Measurements from ENCODE around the gene C5.

Gene C5

GRCh38 chr9:121082075-121082474 lies 32.0 kb upstream of the C5 start:
- no peaks in the 10 kb centered on the region for H3K27me3 ChIP-seq
- H3K9me3 ChIP-seq, result no peaks in the 10 kb centered on the region
- H3K27ac ChIP-seq, result no peak overlapping the region
- intact Hi-C loops (cut with DNase I; ENCODE audit: low total_unique reads), result no loop called here
- H3K4me1 ChIP-seq, result no peaks in the 10 kb centered on the region
- no peak overlapping the region for H3K4me3 ChIP-seq
- no peak for DNase-seq
- peaks cover 6 to 42% (median 10%) of the 10 kb centered on the region in 3 donors for H3K36me3 ChIP-seq
- no peak for TF ChIP-seq CTCF (IDR thresholded peaks at IDR 0.05)

GRCh38 chr9:121075251-121076036 lies 25.4 kb upstream of the C5 start:
- peak overlapping the region; percentile 91 to 95 for H3K27ac ChIP-seq
- intact Hi-C loops (cut with DNase I; ENCODE audit: low total_unique reads), result loop anchor here (2.0 to 10.0 kb wide), 2 partner anchors 45 to 211 kb away; no protein-coding TSS in a partner anchor
- DNase-seq, result no peak

GRCh38 chr9:121074370-121075250 lies 24.5 kb upstream of the C5 start, which contains the start of gene CNTRL:
Gene CNTRL, plus strand, starts transcription at chr9:121074955. Its CDS starts 13,372 bp downstream, at chr9:121088327.
- Histone ChIP-seq H3K4me3 (peak within 1 kb of the TSS; percentile 74 to 88), H3K9me3 (no peaks in the 10 kb centered on the region), H3K27me3 (no peaks in the 10 kb centered on the region), H3K4me1 (peaks cover 0 to 30% (median 21%) of the 10 kb centered on the region in 4 donors), H3K36me3 (no peaks in the 10 kb centered on the region), H3K27ac (peak within 1 kb of the TSS; percentile 91 to 95)
- intact Hi-C loops (cut with DNase I; ENCODE audit: low total_unique reads), result loop anchor here (2.0 to 10.0 kb wide), 2 partner anchors 46 to 210 kb away; no protein-coding TSS in a partner anchor
- DNase-seq, result peak; percentile 95 to 96
- TF ChIP-seq CTCF (IDR thresholded peaks at IDR 0.05), result no peak

More at GRCh38 chr9:121075251-121076036, 25.4 kb upstream of the C5 start:
- TF ChIP-seq CTCF (IDR thresholded peaks at IDR 0.05), result no peak
- peaks cover 0 to 30% (median 21%) of the 10 kb centered on the region in 4 donors for H3K4me1 ChIP-seq
- no peaks in the 10 kb centered on the region for H3K9me3 ChIP-seq
- H3K27me3 ChIP-seq, result no peaks in the 10 kb centered on the region
- H3K4me3 ChIP-seq, result peak overlapping the region; percentile 74 to 88
- peaks cover 0 to 3% (median 0%) of the 10 kb centered on the region in 3 donors for H3K36me3 ChIP-seq

- TF ChIP-seq CTCF (IDR thresholded peaks at IDR 0.05), result no peak
- H3K27ac ChIP-seq, result peak overlapping the region; percentile 91 to 95
- DNase-seq, result peak; percentile 81 to 82
- H3K36me3 ChIP-seq, result no peaks in the 10 kb centered on the region
- H3K4me3 ChIP-seq, result peak overlapping the region; percentile 74 to 88
- intact Hi-C loops (cut with DNase I; ENCODE audit: low total_unique reads), result loop anchor here (10.0 kb wide), 1 partner anchor 208 kb away; no protein-coding TSS in a partner anchor
- no peaks in the 10 kb centered on the region for H3K27me3 ChIP-seq
- no peaks in the 10 kb centered on the region for H3K9me3 ChIP-seq
- H3K4me1 ChIP-seq, result peaks cover 0 to 30% (median 21%) of the 10 kb centered on the region in 4 donors
Observed at GRCh38 chr9:121073038-121073437, 23.0 kb upstream of the C5 start.

- Histone ChIP-seq H3K27me3 (no peaks in the 10 kb centered on the region), H3K36me3 (peaks cover 0 to 3% (median 3%) of the 10 kb centered on the region in 3 donors), H3K4me3 (peak overlapping the region; percentile 38 to 88), H3K4me1 (peaks cover 0 to 30% (median 21%) of the 10 kb centered on the region in 4 donors), H3K9me3 (no peaks in the 10 kb centered on the region), H3K27ac (peak overlapping the region; percentile 91 to 95)
- peak in 1 of 2 experiments; percentile 6 for TF ChIP-seq CTCF (IDR thresholded peaks at IDR 0.05)
- intact Hi-C loops (cut with DNase I; ENCODE audit: low total_unique reads), result loop anchor here (10.0 kb wide), 1 partner anchor 207 kb away; no protein-coding TSS in a partner anchor
- peak in 1 of 2 donors; percentile 34 for DNase-seq
Observed at GRCh38 chr9:121071756-121072421, 21.8 kb upstream of the C5 start.
